HFFc6 (cell line): ENCODE data around the gene RFX7. TPM values are rescaled to one million over a fixed set of nuclear protein-coding genes. Genes with fewer than 3 reads are reported as not detected.
"Not testable (repeated sequence)": the region's sequence is repeated elsewhere in the genome, so short reads cannot be mapped to it uniquely, and the experiment has no call there.

Source experiments
- DNase-seq: peaks from one replicate; pipeline ENCODE4 v3.0.0-alpha.2; 2018
- H3K27ac Mint-ChIP-seq: 2 replicates; pipeline ENCODE4 v1.8.0; 2020; ENCODE audit warnings: mild to moderate bottlenecking, mixed read lengths
- H3K27me3 Mint-ChIP-seq: 2 replicates; pipeline ENCODE4 v1.8.0; 2021; ENCODE audit warnings: mild to moderate bottlenecking, moderate library complexity, mixed read lengths; ENCODE audit not compliant: insufficient read depth
- H3K36me3 Mint-ChIP-seq: 2 replicates; pipeline ENCODE4 v1.8.0; 2021; ENCODE audit warnings: low read depth, mixed read lengths
- H3K4me1 Mint-ChIP-seq: 2 replicates; pipeline ENCODE4 v1.8.0; 2020; ENCODE audit warnings: low read depth, mixed read lengths
- H3K4me3 Mint-ChIP-seq: 2 replicates; pipeline ENCODE4 v1.8.0; 2020; ENCODE audit warnings: mild to moderate bottlenecking, moderate library complexity, mixed read lengths
- H3K9me3 Mint-ChIP-seq: 2 replicates; pipeline ENCODE4 v1.8.0; 2020; ENCODE audit warnings: mild to moderate bottlenecking, mixed read lengths
- total RNA-seq, 6 experiments: library from RNA; stranded (reverse); fragmentation: NEBNext Ultra II Directional; extraction: Animal tissue kit (Norgen Biotek cat#: 25700); gene quantifications; 2 replicates in 1 of 6; 3 replicates in 5 of 6; pipeline ENCODE4 v1.2.3, GENCODE V29; 2021
- TF ChIP-seq, protein P1 (sequence below): fragments of 200-600 bp; sonication (generic); IDR thresholded peaks from 2 replicates; pipeline ENCODE4 v1.5.0; 2021; ENCODE audit warnings: antibody characterized with exemption, mild to moderate bottlenecking

The RFX7 gene
- total RNA-seq, 6 experiments from 2014 or later = 13.8 to 20.1 (median 16.5) TPM

DNA sequence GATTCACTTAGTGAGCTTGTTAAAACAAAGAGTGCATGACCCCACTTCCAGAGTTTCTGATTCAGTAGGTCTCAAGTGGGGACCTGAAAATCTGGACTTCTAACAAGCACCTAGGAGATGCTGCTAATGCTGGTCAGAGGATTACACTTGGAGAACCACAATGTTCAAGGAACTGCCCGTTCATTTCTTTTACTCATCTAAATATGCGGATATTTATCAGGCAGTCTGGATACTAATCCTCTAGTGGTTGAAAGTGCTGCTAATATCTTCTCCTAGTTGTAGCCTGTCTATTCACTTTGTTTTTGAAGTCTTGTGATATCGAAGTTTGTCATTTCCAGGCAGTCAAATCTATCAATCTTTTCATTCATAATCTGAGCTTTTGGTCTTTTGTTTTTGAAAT lies 86.8 kb downstream of the RFX7 start:
- Mint-ChIP-seq H3K36me3 (peaks cover 47% of the 10 kb centered on the region), H3K4me3 (no peak overlapping the region), H3K27me3 (no peaks in the 10 kb centered on the region; the same call in 1 of the 2 replicates), H3K4me1 (peaks cover 23% of the 10 kb centered on the region), H3K27ac (no peak overlapping the region), H3K9me3 (peaks cover 33% of the 10 kb centered on the region)
- no peak for DNase-seq
- TF ChIP-seq, protein P1, sequence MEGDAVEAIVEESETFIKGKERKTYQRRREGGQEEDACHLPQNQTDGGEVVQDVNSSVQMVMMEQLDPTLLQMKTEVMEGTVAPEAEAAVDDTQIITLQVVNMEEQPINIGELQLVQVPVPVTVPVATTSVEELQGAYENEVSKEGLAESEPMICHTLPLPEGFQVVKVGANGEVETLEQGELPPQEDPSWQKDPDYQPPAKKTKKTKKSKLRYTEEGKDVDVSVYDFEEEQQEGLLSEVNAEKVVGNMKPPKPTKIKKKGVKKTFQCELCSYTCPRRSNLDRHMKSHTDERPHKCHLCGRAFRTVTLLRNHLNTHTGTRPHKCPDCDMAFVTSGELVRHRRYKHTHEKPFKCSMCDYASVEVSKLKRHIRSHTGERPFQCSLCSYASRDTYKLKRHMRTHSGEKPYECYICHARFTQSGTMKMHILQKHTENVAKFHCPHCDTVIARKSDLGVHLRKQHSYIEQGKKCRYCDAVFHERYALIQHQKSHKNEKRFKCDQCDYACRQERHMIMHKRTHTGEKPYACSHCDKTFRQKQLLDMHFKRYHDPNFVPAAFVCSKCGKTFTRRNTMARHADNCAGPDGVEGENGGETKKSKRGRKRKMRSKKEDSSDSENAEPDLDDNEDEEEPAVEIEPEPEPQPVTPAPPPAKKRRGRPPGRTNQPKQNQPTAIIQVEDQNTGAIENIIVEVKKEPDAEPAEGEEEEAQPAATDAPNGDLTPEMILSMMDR = no peak

- H3K36me3 Mint-ChIP-seq = peaks cover 57% of the 10 kb centered on the region
- peaks cover 11% of the 10 kb centered on the region for H3K4me1 Mint-ChIP-seq
- DNase-seq, H3K4me3 Mint-ChIP-seq, H3K27ac Mint-ChIP-seq, H3K27me3 Mint-ChIP-seq: not testable (repeated sequence)
- peaks cover 46% of the 10 kb centered on the region for H3K9me3 Mint-ChIP-seq
Measured at GRCh38 chr15:56155278-56155677, 88.4 kb downstream of the RFX7 start.

DNA sequence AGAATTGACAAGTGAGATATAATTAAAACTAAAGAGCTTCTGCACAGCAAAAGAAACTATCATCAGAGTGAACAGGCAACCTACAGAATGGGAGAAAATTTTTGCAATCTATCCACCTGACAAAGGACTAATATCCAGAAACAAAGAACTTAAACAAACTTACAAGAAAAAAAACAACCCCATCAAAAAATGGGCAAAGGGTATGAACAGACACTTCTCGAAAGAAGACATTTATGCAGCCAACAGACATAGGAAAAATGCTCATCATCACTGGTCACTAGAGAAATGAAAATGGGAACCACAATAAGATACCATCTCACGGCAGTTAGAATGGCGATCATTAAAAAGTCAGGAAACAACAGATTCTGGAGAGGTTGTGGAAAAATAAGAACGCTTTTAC lies 88.9 kb downstream of the RFX7 start:
- Mint-ChIP-seq H3K36me3 (peaks cover 59% of the 10 kb centered on the region), H3K9me3 (peaks cover 47% of the 10 kb centered on the region)
- H3K4me3 Mint-ChIP-seq, H3K27ac Mint-ChIP-seq, H3K27me3 Mint-ChIP-seq, DNase-seq, H3K4me1 Mint-ChIP-seq: not testable (repeated sequence)

DNA sequence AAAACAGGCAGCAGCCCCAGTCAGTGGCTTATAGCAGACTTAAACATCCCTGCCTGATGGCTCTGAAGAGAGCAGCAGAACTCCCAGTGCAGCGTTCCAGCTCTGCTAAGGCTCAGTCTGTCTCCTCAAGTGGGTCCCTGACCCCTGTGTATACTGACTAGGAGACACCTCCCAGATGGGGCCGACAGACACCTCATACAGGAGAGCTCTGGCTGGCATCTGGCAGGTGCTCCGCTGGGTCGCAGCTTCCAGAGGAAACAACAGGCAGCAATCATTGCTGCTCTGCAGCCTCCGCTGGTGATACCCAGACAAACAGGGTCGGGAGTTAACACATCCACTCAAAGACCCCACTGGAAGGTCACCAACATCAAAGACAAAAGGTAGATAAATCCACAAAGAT lies 93.5 kb downstream of the RFX7 start:
- H3K36me3 Mint-ChIP-seq = peaks cover 62% of the 10 kb centered on the region

DNA sequence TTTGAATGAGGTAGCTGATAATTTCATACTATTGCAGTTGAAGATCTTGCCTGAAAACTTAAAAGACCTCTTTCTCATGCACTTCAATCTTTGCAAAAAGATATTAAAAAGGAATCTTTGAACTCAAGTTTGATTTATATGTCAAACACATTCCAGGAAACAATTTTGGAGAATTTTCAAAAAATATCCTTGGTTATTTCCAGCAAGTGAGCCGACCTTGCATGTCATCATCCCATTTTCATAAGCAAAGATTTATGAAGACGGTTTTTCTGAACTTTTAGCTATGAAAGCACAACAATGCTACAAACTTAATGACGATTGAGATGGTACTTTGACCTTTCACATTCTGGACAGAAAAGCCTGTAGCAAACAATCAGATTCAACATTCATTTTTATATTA lies 95.6 kb downstream of the RFX7 start:
- Mint-ChIP-seq H3K4me3 (no peak overlapping the region), H3K27me3 (no peaks in the 10 kb centered on the region), H3K4me1 (peaks cover 31% of the 10 kb centered on the region), H3K27ac (no peak overlapping the region), H3K36me3 (peaks cover 41% of the 10 kb centered on the region), H3K9me3 (peaks cover 33% of the 10 kb centered on the region)
- TF ChIP-seq, protein P1 = no peak
- DNase-seq = no peak

More for the DNA sequence above, 93.5 kb downstream of the RFX7 start:
- no peak for DNase-seq
- Mint-ChIP-seq H3K27ac (no peak overlapping the region), H3K4me1 (peaks cover 26% of the 10 kb centered on the region), H3K27me3 (no peaks in the 10 kb centered on the region; the same call in 1 of the 2 replicates), H3K9me3 (peaks cover 55% of the 10 kb centered on the region), H3K4me3 (no peak overlapping the region)
- TF ChIP-seq, protein P1 = no peak

GRCh38 chr15:56146756-56147155 lies 96.9 kb downstream of the RFX7 start:
- H3K4me1 Mint-ChIP-seq = peaks cover 31% of the 10 kb centered on the region
- H3K4me3 Mint-ChIP-seq = no peak overlapping the region
- H3K27me3 Mint-ChIP-seq = no peaks in the 10 kb centered on the region
- no peak overlapping the region for H3K27ac Mint-ChIP-seq
- peaks cover 25% of the 10 kb centered on the region for H3K9me3 Mint-ChIP-seq
- TF ChIP-seq, protein P1 = no peak
- peaks cover 40% of the 10 kb centered on the region for H3K36me3 Mint-ChIP-seq
- no peak for DNase-seq

GRCh38 chr15:56128081-56128480 lies 115.6 kb downstream of the RFX7 start:
- peaks cover 32% of the 10 kb centered on the region for H3K9me3 Mint-ChIP-seq
- H3K4me1 Mint-ChIP-seq = no peaks in the 10 kb centered on the region
- H3K27me3 Mint-ChIP-seq = peaks cover 1% of the 10 kb centered on the region; the same call in 1 of the 2 replicates
- peaks cover 68% of the 10 kb centered on the region for H3K36me3 Mint-ChIP-seq
- TF ChIP-seq, protein P1 = no peak
- H3K4me3 Mint-ChIP-seq = no peak overlapping the region
- no peak for DNase-seq
- no peak overlapping the region for H3K27ac Mint-ChIP-seq
